Rectal smooth muscle tissue (tissue), 1 donor: Measurements from ENCODE around the gene CCSER1.
"Not testable (repeated sequence)": the region's sequence is repeated elsewhere in the genome, so short reads cannot be mapped to it uniquely, and the experiment has no call there.

Experiments
- H3K27ac ChIP-seq: one replicate; pipeline ENCODE4 v1.7.0; 2013; ENCODE audit warnings: low read depth, low read length, inconsistent platforms
- H3K27me3 ChIP-seq: one replicate; pipeline ENCODE4 v1.7.0; 2013; ENCODE audit warnings: low read length; ENCODE audit not compliant: control insufficient read depth, insufficient read depth
- H3K36me3 ChIP-seq: one replicate; pipeline ENCODE4 v1.7.0; 2013; ENCODE audit warnings: low read length; ENCODE audit not compliant: control insufficient read depth, insufficient read depth
- H3K4me1 ChIP-seq: one replicate; pipeline ENCODE4 v1.7.0; 2013; ENCODE audit warnings: low read length; ENCODE audit not compliant: control insufficient read depth, insufficient read depth
- H3K4me3 ChIP-seq: one replicate; pipeline ENCODE4 v1.7.0; 2013; ENCODE audit warnings: low read length
- H3K9ac ChIP-seq: one replicate; pipeline ENCODE4 v1.7.0; 2013; ENCODE audit warnings: low read length

CCSER1 gene

GRCh38 chr4:90844241-90844640 lies 717.0 kb downstream of the CCSER1 start:
- H3K4me3 ChIP-seq: no peak overlapping the region
- H3K27ac ChIP-seq: no peak overlapping the region
- no peaks in the 10 kb centered on the region for H3K27me3 ChIP-seq
- H3K9ac ChIP-seq: no peak overlapping the region
- no peaks in the 10 kb centered on the region for H3K4me1 ChIP-seq
- no peaks in the 10 kb centered on the region for H3K36me3 ChIP-seq

GRCh38 chr4:90845777-90846176 lies 718.6 kb downstream of the CCSER1 start:
- no peaks in the 10 kb centered on the region for H3K36me3 ChIP-seq
- H3K27me3 ChIP-seq: no peaks in the 10 kb centered on the region
- no peak overlapping the region for H3K27ac ChIP-seq
- no peaks in the 10 kb centered on the region for H3K4me1 ChIP-seq
- no peak overlapping the region for H3K4me3 ChIP-seq
- no peak overlapping the region for H3K9ac ChIP-seq

- no peak overlapping the region for H3K27ac ChIP-seq
- H3K4me1 ChIP-seq: no peaks in the 10 kb centered on the region
- H3K36me3 ChIP-seq: peaks cover 2% of the 10 kb centered on the region
- no peak overlapping the region for H3K4me3 ChIP-seq
- no peak overlapping the region for H3K9ac ChIP-seq
- no peaks in the 10 kb centered on the region for H3K27me3 ChIP-seq
Observed at GRCh38 chr4:90852237-90852636, 725.0 kb downstream of the CCSER1 start.

GRCh38 chr4:90855111-90855510 lies 727.9 kb downstream of the CCSER1 start:
- no peaks in the 10 kb centered on the region for H3K27me3 ChIP-seq
- no peak overlapping the region for H3K4me3 ChIP-seq
- H3K27ac ChIP-seq: no peak overlapping the region
- H3K9ac ChIP-seq: no peak overlapping the region
- no peaks in the 10 kb centered on the region for H3K4me1 ChIP-seq
- peaks cover 2% of the 10 kb centered on the region for H3K36me3 ChIP-seq

GRCh38 chr4:90857081-90857820 lies 730.1 kb downstream of the CCSER1 start:
- peaks cover 2% of the 10 kb centered on the region for H3K36me3 ChIP-seq
- no peaks in the 10 kb centered on the region for H3K27me3 ChIP-seq
- no peak overlapping the region for H3K4me3 ChIP-seq
- no peak overlapping the region for H3K9ac ChIP-seq
- no peak overlapping the region for H3K27ac ChIP-seq
- no peaks in the 10 kb centered on the region for H3K4me1 ChIP-seq

- H3K4me1 ChIP-seq: no peaks in the 10 kb centered on the region
- no peaks in the 10 kb centered on the region for H3K27me3 ChIP-seq
- H3K9ac ChIP-seq: no peak overlapping the region
- H3K36me3 ChIP-seq: no peaks in the 10 kb centered on the region
- H3K4me3 ChIP-seq: no peak overlapping the region
- no peak overlapping the region for H3K27ac ChIP-seq
Observed at GRCh38 chr4:90875791-90876190, 748.6 kb downstream of the CCSER1 start.

- Histone ChIP-seq H3K9ac (no peak overlapping the region), H3K4me1 (no peaks in the 10 kb centered on the region), H3K36me3 (no peaks in the 10 kb centered on the region), H3K4me3 (no peak overlapping the region), H3K27me3 (no peaks in the 10 kb centered on the region), H3K27ac (no peak overlapping the region)
Observed at GRCh38 chr4:90876296-90876695, 749.1 kb downstream of the CCSER1 start.

- Histone ChIP-seq H3K36me3 (no peaks in the 10 kb centered on the region), H3K4me3 (no peak overlapping the region), H3K9ac (no peak overlapping the region), H3K27me3 (no peaks in the 10 kb centered on the region), H3K4me1 (no peaks in the 10 kb centered on the region), H3K27ac (no peak overlapping the region)
Observed at GRCh38 chr4:90883519-90883918, 756.3 kb downstream of the CCSER1 start.

- no peaks in the 10 kb centered on the region for H3K27me3 ChIP-seq
- H3K27ac ChIP-seq: no peak overlapping the region
- no peaks in the 10 kb centered on the region for H3K36me3 ChIP-seq
- H3K4me1 ChIP-seq: no peaks in the 10 kb centered on the region
- H3K9ac ChIP-seq: no peak overlapping the region
- no peak overlapping the region for H3K4me3 ChIP-seq
Observed at GRCh38 chr4:90888571-90888970, 761.4 kb downstream of the CCSER1 start.

- H3K4me1 ChIP-seq: no peaks in the 10 kb centered on the region
- H3K27me3 ChIP-seq: no peaks in the 10 kb centered on the region
- no peak overlapping the region for H3K4me3 ChIP-seq
- H3K27ac ChIP-seq: no peak overlapping the region
- H3K9ac ChIP-seq: no peak overlapping the region
- no peaks in the 10 kb centered on the region for H3K36me3 ChIP-seq
Observed at GRCh38 chr4:90889171-90889570, 762.0 kb downstream of the CCSER1 start.

- H3K4me1 ChIP-seq, H3K36me3 ChIP-seq, H3K27ac ChIP-seq, H3K9ac ChIP-seq, H3K4me3 ChIP-seq, H3K27me3 ChIP-seq: not testable (repeated sequence)
Observed at GRCh38 chr4:90903413-90903812, 776.2 kb downstream of the CCSER1 start.

GRCh38 chr4:90904021-90904420 lies 776.8 kb downstream of the CCSER1 start:
- no peaks in the 10 kb centered on the region for H3K4me1 ChIP-seq
- no peaks in the 10 kb centered on the region for H3K36me3 ChIP-seq
- H3K27me3 ChIP-seq: no peaks in the 10 kb centered on the region
- H3K27ac ChIP-seq: no peak overlapping the region
- H3K4me3 ChIP-seq: no peak overlapping the region
- H3K9ac ChIP-seq: no peak overlapping the region

GRCh38 chr4:90906239-90906638 lies 779.0 kb downstream of the CCSER1 start:
- Histone ChIP-seq H3K9ac (no peak overlapping the region), H3K36me3 (no peaks in the 10 kb centered on the region), H3K4me3 (no peak overlapping the region), H3K4me1 (no peaks in the 10 kb centered on the region), H3K27me3 (no peaks in the 10 kb centered on the region), H3K27ac (no peak overlapping the region)
